OCI-LY3 (cell line): ENCODE measurements around the gene VWC2L.

ENCODE experiments used
- H2AFZ ChIP-seq: fragments of 200-600, 300-600 bp; shearing (Covaris generic); 2 replicates; pipeline ENCODE4 v1.6.0; 2014; ENCODE audit warnings: antibody characterized with exemption, low read depth, low read length
- H3K27ac ChIP-seq: fragments of 200-600, 300-600 bp; sonication (generic); 2 replicates; pipeline ENCODE4 v1.5.1; 2014; ENCODE audit warnings: mild to moderate bottlenecking, low read length, moderate library complexity, mixed read lengths
- H3K27me3 ChIP-seq: fragments of 200-600, 300-600 bp; sonication (generic); 2 replicates; pipeline ENCODE4 v1.6.1; 2014; ENCODE audit warnings: low read depth, low read length, mixed read lengths
- H3K36me3 ChIP-seq: fragments of 200-600, 300-600 bp; sonication (generic); replicated peaks from 2 replicates; pipeline ENCODE3; 2014; ENCODE audit warnings: low read depth, low read length, mixed read lengths
- H3K4me1 ChIP-seq: fragments of 300-600, 200-600 bp; sonication (generic); 2 replicates; pipeline ENCODE4 v1.6.1; 2014; ENCODE audit warnings: low read length, mixed read lengths
- H3K4me2 ChIP-seq: fragments of 200-600, 300-600 bp; sonication (generic); 2 replicates; pipeline ENCODE4 v1.6.1; 2014; ENCODE audit warnings: low read length, mixed read lengths
- H3K4me3 ChIP-seq: fragments of 300-600, 200-600 bp; sonication (generic); 2 replicates; pipeline ENCODE4 v1.5.1; 2014; ENCODE audit warnings: antibody characterized with exemption, mild to moderate bottlenecking, low read length, moderate library complexity
- H3K79me2 ChIP-seq: fragments of 300-600, 200-600 bp; shearing (Covaris generic); 2 replicates; pipeline ENCODE4 v1.6.1; 2014; ENCODE audit warnings: mild to moderate bottlenecking, low read length, mixed read lengths
- H3K9ac ChIP-seq: fragments of 300-600, 200-600 bp; shearing (Covaris generic); 2 replicates; pipeline ENCODE4 v1.6.0; 2014; ENCODE audit warnings: mild to moderate bottlenecking, low read length, moderate library complexity
- H3K9me3 ChIP-seq: fragments of 200-600, 300-600 bp; shearing (Covaris generic); 2 replicates; pipeline ENCODE4 v1.6.1; 2014; ENCODE audit warnings: low read length, mixed read lengths; ENCODE audit not compliant: insufficient read depth
- H4K20me1 ChIP-seq: fragments of 200-600, 300-600 bp; sonication (generic); 2 replicates; pipeline ENCODE4 v1.6.1; 2016; ENCODE audit warnings: low read length, mixed read lengths; ENCODE audit not compliant: insufficient read depth
- CTCF ChIP-seq: fragments of 200-600, 300-600 bp; sonication (generic); IDR thresholded peaks from 2 replicates; pipeline ENCODE4 v1.5.1; 2014; ENCODE audit warnings: antibody characterized with exemption, low read length, low read depth
- EZH2phosphoT487 ChIP-seq: fragments of 200-600 bp; shearing (Covaris generic); IDR thresholded peaks from 2 replicates; pipeline ENCODE4 v1.6.1; 2018; ENCODE audit warnings: antibody characterized with exemption, mixed run types, low read depth

Gene VWC2L

GRCh38 chr2:214543386-214543955 lies 132.6 kb downstream of the VWC2L start:
- Histone ChIP-seq H3K27ac (no peak overlapping the region), H3K4me2 (no peak overlapping the region)

GRCh38 chr2:214545898-214546542 lies 135.2 kb downstream of the VWC2L start:
- Histone ChIP-seq H3K27me3 (no peaks in the 10 kb centered on the region), H3K79me2 (no peaks in the 10 kb centered on the region), H3K9me3 (no peaks in the 10 kb centered on the region), H2AFZ (no peak overlapping the region), H3K9ac (no peak overlapping the region), H3K27ac (no peak overlapping the region), H3K4me3 (no peak overlapping the region), H3K4me2 (no peak overlapping the region), H3K4me1 (peaks cover 5% of the 10 kb centered on the region; the same call in 1 of the 2 replicates), H3K36me3 (no peaks in the 10 kb centered on the region), H4K20me1 (no peaks in the 10 kb centered on the region)
- no peak for TF ChIP-seq CTCF
- TF ChIP-seq EZH2phosphoT487, result no peak

More at GRCh38 chr2:214543386-214543955, 132.6 kb downstream of the VWC2L start:
- no peaks in the 10 kb centered on the region for H3K79me2 ChIP-seq
- no peak overlapping the region for H3K4me3 ChIP-seq
- H3K9ac ChIP-seq, result no peak overlapping the region
- H3K27me3 ChIP-seq, result no peaks in the 10 kb centered on the region
- H3K4me1 ChIP-seq, result peaks cover 5% of the 10 kb centered on the region; the same call in 1 of the 2 replicates
- no peaks in the 10 kb centered on the region for H3K9me3 ChIP-seq
- no peaks in the 10 kb centered on the region for H4K20me1 ChIP-seq
- no peaks in the 10 kb centered on the region for H3K36me3 ChIP-seq
- TF ChIP-seq CTCF (no peak), EZH2phosphoT487 (no peak)
- H2AFZ ChIP-seq, result no peak overlapping the region

- Histone ChIP-seq H3K79me2 (no peaks in the 10 kb centered on the region), H3K9ac (no peak overlapping the region), H3K4me1 (peaks cover 5% of the 10 kb centered on the region; the same call in 1 of the 2 replicates), H4K20me1 (no peaks in the 10 kb centered on the region), H3K4me3 (no peak overlapping the region), H3K9me3 (no peaks in the 10 kb centered on the region), H3K27me3 (no peaks in the 10 kb centered on the region), H3K4me2 (no peak overlapping the region), H3K27ac (no peak overlapping the region), H3K36me3 (no peaks in the 10 kb centered on the region), H2AFZ (no peak overlapping the region)
- TF ChIP-seq EZH2phosphoT487, result no peak
Observed at GRCh38 chr2:214547931-214548330, 137.1 kb downstream of the VWC2L start.

GRCh38 chr2:214549946-214550345 lies 139.1 kb downstream of the VWC2L start:
- Histone ChIP-seq H3K4me3 (no peak overlapping the region), H3K36me3 (no peaks in the 10 kb centered on the region), H4K20me1 (no peaks in the 10 kb centered on the region), H3K27me3 (no peaks in the 10 kb centered on the region), H3K27ac (no peak overlapping the region), H2AFZ (no peak overlapping the region), H3K4me2 (no peak overlapping the region), H3K9ac (no peak overlapping the region), H3K79me2 (no peaks in the 10 kb centered on the region), H3K4me1 (peaks cover 5% of the 10 kb centered on the region; the same call in 1 of the 2 replicates), H3K9me3 (no peaks in the 10 kb centered on the region)
- no peak for TF ChIP-seq EZH2phosphoT487
- no peak for TF ChIP-seq CTCF
